GM21528 (cell line): ENCODE data around the gene MYLK.

Experiments
- ATAC-seq: cut with Tn5 transposase; IDR thresholded peaks from one replicate; pipeline ENCODE4 v1.9.1; 2021; ENCODE audit warnings: mild to moderate bottlenecking, moderate library complexity; ENCODE audit not compliant: unreplicated experiment, low FRiP score

MYLK gene

DNA sequence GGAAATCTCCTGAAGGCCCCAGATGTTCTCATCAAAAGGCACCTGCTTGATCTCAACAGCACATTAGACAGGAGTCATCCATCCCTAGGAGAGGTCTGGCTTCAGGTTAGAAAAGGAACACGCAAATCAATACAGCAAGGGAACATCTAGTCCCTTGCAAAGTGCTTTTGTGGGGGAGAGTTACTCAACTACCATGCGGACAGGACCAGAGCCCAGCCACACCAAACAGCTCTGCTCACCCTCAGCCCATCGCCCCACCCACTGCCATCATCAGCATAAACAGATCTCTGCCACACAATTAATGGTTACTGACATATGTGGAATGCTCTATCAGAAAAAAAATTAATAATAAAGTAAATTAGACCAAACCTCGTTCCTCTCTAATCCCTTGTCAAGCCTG lies 85.6 kb downstream of the MYLK start:
- ATAC-seq: no peak

GRCh38 chr3:123795471-123796251 lies 88.5 kb downstream of the MYLK start:
- ATAC-seq: no peak

DNA sequence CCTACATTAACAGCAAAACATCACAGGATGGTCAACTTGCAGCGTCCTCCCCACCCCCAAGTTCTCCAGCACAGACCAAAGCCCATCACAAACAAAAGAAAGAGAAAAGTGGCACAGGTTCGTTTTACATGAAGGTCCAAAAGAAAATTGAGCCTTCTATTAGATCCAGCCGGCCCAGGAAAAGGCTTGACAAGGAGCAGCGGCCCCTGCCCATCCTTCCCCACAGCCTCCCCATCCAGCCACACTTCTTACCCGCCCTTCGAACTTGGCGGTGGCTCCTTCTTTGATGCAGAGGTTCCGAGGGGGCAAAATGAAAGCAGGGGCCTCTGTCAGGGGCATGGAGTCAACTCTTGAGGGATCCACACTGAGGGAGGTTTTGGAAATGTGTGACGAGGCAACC lies 90.7 kb downstream of the MYLK start:
- no peak for ATAC-seq

- no peak for ATAC-seq
Observed at GRCh38 chr3:123792473-123793201, 91.5 kb downstream of the MYLK start.

GRCh38 chr3:123791898-123792297 lies 92.2 kb downstream of the MYLK start:
- no peak for ATAC-seq

DNA sequence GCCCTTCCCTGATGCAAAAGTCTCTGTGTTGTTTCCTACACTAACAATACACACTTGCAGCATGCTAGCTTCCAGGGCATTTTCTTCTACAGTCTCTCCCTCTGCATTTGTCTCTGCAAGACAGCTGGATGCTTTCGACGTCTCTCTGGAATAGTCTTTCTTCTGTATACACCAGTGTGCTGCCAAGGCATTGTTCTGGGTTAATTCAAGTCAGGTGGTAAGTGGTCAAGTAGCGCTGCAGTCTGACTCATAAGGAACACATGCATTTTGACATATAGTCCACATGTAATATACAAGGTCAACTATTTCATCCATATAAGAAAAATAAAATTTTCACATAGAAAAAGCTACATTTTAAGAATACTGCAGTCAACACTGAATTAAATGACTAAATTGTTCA lies 92.7 kb downstream of the MYLK start:
- ATAC-seq: no peak

DNA sequence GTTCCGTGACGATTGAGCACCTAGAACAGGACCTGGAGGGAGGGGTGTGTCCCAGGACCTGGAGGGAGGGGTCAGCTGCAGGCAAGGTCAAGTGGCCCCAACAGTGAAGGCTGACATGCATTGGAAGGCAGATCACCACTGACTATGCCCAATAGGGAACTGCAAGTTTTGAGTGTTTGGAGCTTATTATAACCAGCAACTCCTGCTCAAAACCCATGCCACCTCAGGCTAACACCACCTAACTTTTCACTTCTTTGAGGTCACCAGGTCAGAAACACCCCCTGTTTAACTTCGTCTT lies 93.1 kb downstream of the MYLK start:
- no peak for ATAC-seq

- ATAC-seq: no peak
Observed at GRCh38 chr3:123790254-123791072, 93.7 kb downstream of the MYLK start.

- ATAC-seq: no peak
Observed at GRCh38 chr3:123789760-123790159, 94.4 kb downstream of the MYLK start.

DNA sequence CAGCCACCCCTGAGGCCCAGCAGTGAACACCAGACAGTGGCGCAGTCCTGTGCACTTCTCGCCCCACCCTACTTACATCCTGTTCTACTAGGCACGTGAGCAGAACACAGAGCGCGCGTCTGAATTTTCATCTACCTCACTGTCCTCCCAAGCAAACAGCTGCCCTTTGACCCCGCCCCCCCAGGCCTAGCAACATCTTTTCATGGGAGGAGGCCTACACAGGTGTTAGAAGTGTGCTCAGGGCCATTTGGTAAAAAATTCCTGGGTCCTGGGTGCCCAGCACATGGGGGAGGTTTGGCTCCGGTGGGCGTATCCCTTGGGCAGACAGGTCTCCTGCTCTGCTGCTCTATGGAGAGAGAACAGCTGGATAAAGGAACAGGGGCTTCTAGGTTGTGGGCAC lies 95.0 kb downstream of the MYLK start:
- no peak for ATAC-seq

- ATAC-seq: no peak
Observed at GRCh38 chr3:123788710-123789109, 95.4 kb downstream of the MYLK start.

DNA sequence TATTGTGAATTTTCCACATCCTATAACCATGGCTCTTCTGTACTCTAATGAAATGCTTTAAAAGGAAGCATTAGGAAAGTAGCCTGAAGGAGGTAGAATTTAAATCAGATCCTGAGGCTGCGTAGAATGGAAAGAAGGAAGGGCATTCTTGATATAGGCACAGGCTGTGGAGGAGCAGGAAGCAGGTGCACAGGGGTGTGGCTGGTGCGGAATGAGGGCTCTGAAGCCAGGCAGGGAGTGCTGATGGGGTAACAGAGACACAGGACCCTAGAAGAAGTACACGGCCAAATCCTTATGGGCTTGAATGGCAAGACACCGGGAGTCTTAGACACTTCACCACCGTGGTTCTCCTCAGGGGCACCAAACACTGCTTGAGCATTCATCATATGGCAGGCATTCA lies 97.0 kb downstream of the MYLK start:
- ATAC-seq: no peak

- no peak for ATAC-seq
Observed at GRCh38 chr3:123785602-123786001, 98.5 kb downstream of the MYLK start.

GRCh38 chr3:123783811-123784210 lies 100.3 kb downstream of the MYLK start:
- ATAC-seq: no peak

- no peak for ATAC-seq
Observed at GRCh38 chr3:123783050-123783689, 101.0 kb downstream of the MYLK start.

- ATAC-seq: no peak
Observed at GRCh38 chr3:123782488-123782887, 101.6 kb downstream of the MYLK start.

DNA sequence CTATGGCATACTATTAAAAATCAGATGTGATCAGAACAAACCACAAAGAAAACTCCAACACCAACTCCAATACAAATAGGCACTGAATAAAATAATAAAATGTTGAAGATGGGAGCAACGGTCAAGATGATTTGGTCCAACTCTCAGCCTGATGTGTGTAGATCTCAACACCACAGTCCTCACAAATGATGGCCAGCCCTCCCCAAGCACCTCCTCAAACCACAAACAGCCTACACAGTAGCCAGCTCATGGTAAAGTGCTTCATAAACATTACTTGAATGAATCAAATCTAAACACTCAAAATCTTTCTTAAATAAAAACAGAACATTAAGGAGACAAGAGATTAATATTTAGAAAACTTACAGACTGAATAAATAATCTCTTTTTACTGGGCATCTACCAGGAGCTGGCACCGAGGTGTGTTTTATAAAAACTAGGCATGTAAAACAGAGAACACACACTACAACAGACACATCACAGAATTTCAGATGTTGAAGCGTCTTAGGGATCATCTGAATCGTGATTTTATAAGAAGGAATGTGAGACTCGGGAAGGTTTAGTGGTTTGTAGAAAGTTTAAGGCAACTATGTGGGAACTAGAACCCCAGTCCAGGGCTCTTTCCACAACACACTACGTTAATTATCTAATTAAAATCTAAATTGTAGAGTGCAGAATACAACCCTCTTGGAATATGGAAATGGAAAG lies 102.4 kb downstream of the MYLK start:
- no peak for ATAC-seq

GRCh38 chr3:123781138-123781537 lies 103.0 kb downstream of the MYLK start:
- no peak for ATAC-seq

DNA sequence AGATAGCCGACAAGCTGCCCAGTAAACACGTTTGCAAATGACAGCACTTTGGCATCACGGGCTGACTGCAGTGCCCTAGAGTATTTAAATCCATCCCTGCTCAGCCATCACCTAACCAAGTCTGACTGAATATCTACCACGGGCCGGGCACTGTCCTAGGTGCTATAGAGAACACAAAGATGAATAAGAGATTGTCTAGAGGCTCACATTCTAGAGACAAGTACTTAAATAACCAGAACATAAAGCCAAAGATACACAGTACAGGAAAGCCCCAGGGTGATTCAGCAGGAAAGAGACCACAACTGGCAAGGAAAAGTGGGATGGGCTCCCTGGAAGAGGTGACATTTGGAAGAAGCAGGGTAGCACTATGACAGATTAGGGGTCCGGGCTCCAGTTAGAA lies 103.5 kb downstream of the MYLK start:
- no peak for ATAC-seq

DNA sequence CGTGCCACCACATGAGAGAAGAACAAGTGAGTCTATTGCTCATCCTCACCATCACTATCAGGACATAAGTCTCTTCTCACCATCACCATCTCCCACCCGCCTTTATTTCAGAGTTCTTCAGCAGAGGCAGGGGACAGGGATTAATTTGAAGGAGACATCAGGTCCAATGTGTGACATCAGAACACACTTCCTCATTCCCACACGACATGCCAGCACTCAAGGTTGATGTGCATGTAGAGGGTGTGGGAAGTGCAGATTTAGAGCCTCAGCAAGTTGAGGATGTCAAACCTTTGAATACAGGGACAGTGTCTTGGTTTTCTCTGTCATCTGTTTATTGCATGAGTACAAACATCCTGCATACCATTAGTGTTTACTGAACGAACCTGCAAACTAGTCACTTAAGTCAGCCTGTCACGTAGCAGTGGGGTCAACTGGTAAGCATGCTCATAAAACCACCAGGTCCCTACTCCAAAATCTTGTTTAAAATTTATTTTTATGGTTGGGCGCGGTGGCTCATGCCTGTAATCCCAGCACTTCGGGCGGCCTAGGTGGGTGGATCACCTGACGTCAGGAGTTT lies 104.4 kb downstream of the MYLK start:
- ATAC-seq: no peak
